T-cell (primary cell): ENCODE data around the gene IL15RA. TPM values are rescaled to one million over a fixed set of nuclear protein-coding genes. Genes with fewer than 3 reads are reported as not detected.

Source experiments
- ATAC-seq, 4 experiments: fragments of 200-7000 bp in 3 of 4; fragments of 150-1000 bp in 1 of 4; cut with Tn5 transposase; replicated peaks in 1 of 4; 1 replicate in 3 of 4; 2 replicates in 1 of 4; pipeline ENCODE4 v1.10.0; 2021; ENCODE audit warnings: moderate library complexity in 3 of 4, mild to moderate bottlenecking in 2 of 4, moderate number of reproducible peaks in 1 of 4
- CTCF ChIA-PET, 2 donors: fragments of 300-600 bp; sonication (Branson Sonifier 250); formaldehyde crosslinking; loops; one replicate each; lab custom pipeline; 2022; ENCODE audit warnings: antibody characterized with exemption in 2 of 2; lab: Charles Lee
- POLR2A ChIA-PET, 2 donors: fragments of 300-600 bp; sonication (Branson Sonifier 250); formaldehyde crosslinking; loops; one replicate each; lab custom pipeline; 2022; ENCODE audit warnings: antibody characterized with exemption in 2 of 2; lab: Charles Lee
- DNase-seq, 35 experiments: peaks; one replicate each; pipeline versions ENCODE4 v3.0.0 to v3.0.0-alpha.2; 2013 to 2023
- H3K27ac ChIP-seq: one replicate; pipeline ENCODE4 v1.5.1; 2013; ENCODE audit warnings: low read length
- H3K27me3 ChIP-seq, 2 experiments: replicated peaks in 1 of 2; 1 replicate in 1 of 2; 2 replicates in 1 of 2; pipeline versions ENCODE4 v1.6.1 to v1.7.0; 2013; ENCODE audit warnings: low read length in 1 of 2, mixed read lengths in 1 of 2; ENCODE audit not compliant: control insufficient read depth in 2 of 2, insufficient read depth in 2 of 2; ENCODE audit errors: extremely low read depth in 1 of 2
- H3K36me3 ChIP-seq, 2 donors: 1 replicate in 1 of 2; 2 replicates in 1 of 2; pipeline versions ENCODE4 v1.6.1 to v1.7.0; 2013; ENCODE audit warnings: low read length in 1 of 2; ENCODE audit not compliant: control insufficient read depth in 2 of 2, insufficient read depth in 1 of 2; ENCODE audit errors: extremely low read depth in 1 of 2
- H3K4me1 ChIP-seq, 2 experiments: 1 replicate in 1 of 2; 2 replicates in 1 of 2; pipeline versions ENCODE4 v1.6.1 to v1.7.0; 2013; ENCODE audit warnings: low read length in 2 of 2, mixed read lengths in 1 of 2; ENCODE audit not compliant: insufficient read depth in 2 of 2, control insufficient read depth in 1 of 2; ENCODE audit errors: extremely low read depth in 1 of 2
- H3K4me3 ChIP-seq, 2 donors: 1 replicate in 1 of 2; 2 replicates in 1 of 2; pipeline versions ENCODE4 v1.5.1 to v1.7.0; 2013; ENCODE audit warnings: mild to moderate bottlenecking in 2 of 2, low read length in 1 of 2, moderate library complexity in 1 of 2; ENCODE audit not compliant: control insufficient read depth in 1 of 2; ENCODE audit errors: extremely low read depth in 1 of 2
- H3K9me3 ChIP-seq: 2 replicates; pipeline ENCODE4 v1.7.0; 2013
- H3K27ac Mint-ChIP-seq, 2 donors: one replicate each; pipeline ENCODE4 v1.8.0; 2020 to 2021; ENCODE audit warnings: mild to moderate bottlenecking in 2 of 2, mixed read lengths in 2 of 2
- H3K27me3 Mint-ChIP-seq, 2 donors: one replicate each; pipeline ENCODE4 v1.8.0; 2021 to 2022; ENCODE audit warnings: mixed read lengths in 2 of 2
- H3K36me3 Mint-ChIP-seq: one replicate; pipeline ENCODE4 v1.8.0; 2021; ENCODE audit warnings: mixed read lengths
- H3K4me1 Mint-ChIP-seq, 3 donors: one replicate each; pipeline ENCODE4 v1.8.0; 2020 to 2022; ENCODE audit warnings: mixed read lengths in 3 of 3, mild to moderate bottlenecking in 1 of 3
- H3K4me3 Mint-ChIP-seq, 3 donors: one replicate each; pipeline ENCODE4 v1.8.0; 2020 to 2022; ENCODE audit warnings: mild to moderate bottlenecking in 3 of 3, mixed read lengths in 3 of 3, moderate library complexity in 3 of 3
- H3K9me3 Mint-ChIP-seq, 3 donors: one replicate each; pipeline ENCODE4 v1.8.0; 2020 to 2022; ENCODE audit warnings: mixed read lengths in 3 of 3
- WGBS: methylation state at CpG from one replicate; pipeline ENCODE4 v1.1.5; 2013; ENCODE audit warnings: missing lambda C conversion rate; ENCODE audit not compliant: insufficient coverage; 5-methylcytosine and 5-hydroxymethylcytosine counted together
- total RNA-seq, 35 experiments: library from RNA in 6 of 35; stranded (reverse) in 6 of 35; fragments of 120-200 nt in 1 of 35; gene quantifications; one replicate each; pipeline versions ENCODE4 v1.2.1 to v1.2.4 and lab custom pipeline; 2013 to 2026

The IL15RA gene
- total RNA-seq, 5 donors from 2014 or later (not counting 1 experiment from before 2014, with no cell fraction given): 10.1 to 18.2 (median 10.8) TPM

GRCh38 chr10:5958675-5959074, 18.7 kb downstream of the IL15RA start:
- 100% methylated on average over 1 of the region's 6 CpGs for WGBS
- Histone ChIP-seq H3K27ac (no peak overlapping the region), H3K36me3 (peaks cover 0 to 28% of the 10 kb centered on the region in 2 donors), H3K27me3 (no peaks in the 10 kb centered on the region), H3K4me1 (no peaks in the 10 kb centered on the region), H3K4me3 (no peak overlapping the region), H3K9me3 (no peaks in the 10 kb centered on the region)
- H3K9me3 Mint-ChIP-seq: no peaks in the 10 kb centered on the region
- no peak overlapping the region for H3K4me3 Mint-ChIP-seq
- H3K27ac Mint-ChIP-seq: peak overlapping the region in 1 of 2 donors; percentile 44
- ChIA-PET POLR2A (no interaction called here), CTCF (no interaction called here)
- no peak for ATAC-seq
- H3K36me3 Mint-ChIP-seq: peaks cover 31% of the 10 kb centered on the region
- DNase-seq: no peak
- H3K27me3 Mint-ChIP-seq: no peaks in the 10 kb centered on the region
- no peaks in the 10 kb centered on the region for H3K4me1 Mint-ChIP-seq

GRCh38 chr10:5958077-5958476, 19.3 kb downstream of the IL15RA start:
- WGBS: no CpG with 5 or more reads among the region's 2 CpGs
- Mint-ChIP-seq H3K4me1 (no peaks in the 10 kb centered on the region), H3K36me3 (peaks cover 37% of the 10 kb centered on the region), H3K4me3 (no peak overlapping the region), H3K27me3 (no peaks in the 10 kb centered on the region), H3K27ac (no peak overlapping the region), H3K9me3 (no peaks in the 10 kb centered on the region)
- POLR2A ChIA-PET: no interaction called here
- Histone ChIP-seq H3K4me1 (no peaks in the 10 kb centered on the region), H3K36me3 (peaks cover 0 to 31% of the 10 kb centered on the region in 2 donors), H3K27ac (no peak overlapping the region), H3K27me3 (no peaks in the 10 kb centered on the region), H3K4me3 (no peak overlapping the region), H3K9me3 (no peaks in the 10 kb centered on the region)
- ATAC-seq (no peak), DNase-seq (no peak)
- CTCF ChIA-PET: no interaction called here

GRCh38 chr10:5956146-5956936, 21.0 kb downstream of the IL15RA start:
- Mint-ChIP-seq H3K4me1 (no peaks in the 10 kb centered on the region), H3K9me3 (no peaks in the 10 kb centered on the region), H3K27ac (no peak overlapping the region), H3K36me3 (peaks cover 31% of the 10 kb centered on the region), H3K4me3 (no peak overlapping the region), H3K27me3 (no peaks in the 10 kb centered on the region)
- Histone ChIP-seq H3K27ac (no peak overlapping the region), H3K36me3 (peaks cover 0 to 31% of the 10 kb centered on the region in 2 donors), H3K4me1 (no peaks in the 10 kb centered on the region), H3K27me3 (no peaks in the 10 kb centered on the region), H3K4me3 (no peak overlapping the region), H3K9me3 (no peaks in the 10 kb centered on the region)
- ChIA-PET POLR2A (no interaction called here), CTCF (no interaction called here)
- 94% methylated on average over 16 of the region's 17 CpGs for WGBS
- ATAC-seq (no peak), DNase-seq (no peak)

GRCh38 chr10:5953676-5954075, 23.7 kb downstream of the IL15RA start:
- H3K36me3 ChIP-seq: peaks cover 0 to 15% of the 10 kb centered on the region in 2 donors
- H3K4me1 Mint-ChIP-seq: no peaks in the 10 kb centered on the region
- no peaks in the 10 kb centered on the region for H3K9me3 ChIP-seq
- no peak overlapping the region for H3K4me3 Mint-ChIP-seq
- peaks cover 16% of the 10 kb centered on the region for H3K36me3 Mint-ChIP-seq
- H3K4me3 ChIP-seq: no peak overlapping the region
- ChIA-PET CTCF (interaction anchor here in 1 of 2 donors (0.5 kb wide), 1 partner anchor 132 kb away, joined by 4 read pairs; no protein-coding TSS in a partner anchor), POLR2A (no interaction called here)
- H3K4me1 ChIP-seq: no peaks in the 10 kb centered on the region
- WGBS: 90% methylated on average over 4 of the region's 5 CpGs
- DNase-seq (no peak), ATAC-seq (no peak)
- H3K27ac Mint-ChIP-seq: no peak overlapping the region
- no peak overlapping the region for H3K27ac ChIP-seq
- H3K9me3 Mint-ChIP-seq: no peaks in the 10 kb centered on the region
- no peaks in the 10 kb centered on the region for H3K27me3 ChIP-seq
- H3K27me3 Mint-ChIP-seq: no peaks in the 10 kb centered on the region

- Histone ChIP-seq H3K9me3 (no peaks in the 10 kb centered on the region), H3K36me3 (peaks cover 0 to 15% of the 10 kb centered on the region in 2 donors), H3K27me3 (no peaks in the 10 kb centered on the region), H3K4me1 (no peaks in the 10 kb centered on the region), H3K27ac (no peak overlapping the region), H3K4me3 (no peak overlapping the region)
- CTCF ChIA-PET: no interaction called here
- DNase-seq: no peak
- no peak for ATAC-seq
- Mint-ChIP-seq H3K4me3 (no peak overlapping the region), H3K27me3 (no peaks in the 10 kb centered on the region), H3K4me1 (no peaks in the 10 kb centered on the region), H3K36me3 (peaks cover 13% of the 10 kb centered on the region), H3K9me3 (no peaks in the 10 kb centered on the region), H3K27ac (no peak overlapping the region)
- WGBS: 96% methylated on average over 15 of the region's 20 CpGs
- POLR2A ChIA-PET: no interaction called here
Measured at GRCh38 chr10:5952731-5953385, 24.5 kb downstream of the IL15RA start.

GRCh38 chr10:5951721-5952407, 25.5 kb downstream of the IL15RA start:
- no peaks in the 10 kb centered on the region for H3K4me1 ChIP-seq
- H3K4me3 ChIP-seq: no peak overlapping the region
- H3K4me1 Mint-ChIP-seq: no peaks in the 10 kb centered on the region
- no peaks in the 10 kb centered on the region for H3K9me3 ChIP-seq
- no peak overlapping the region for H3K27ac Mint-ChIP-seq
- H3K27ac ChIP-seq: no peak overlapping the region
- no peak overlapping the region for H3K4me3 Mint-ChIP-seq
- no peaks in the 10 kb centered on the region for H3K27me3 ChIP-seq
- ATAC-seq: no peak
- ChIA-PET CTCF (no interaction called here), POLR2A (no interaction called here)
- no peaks in the 10 kb centered on the region for H3K27me3 Mint-ChIP-seq
- peaks cover 0 to 15% of the 10 kb centered on the region in 2 donors for H3K36me3 ChIP-seq
- peaks cover 12% of the 10 kb centered on the region for H3K36me3 Mint-ChIP-seq
- no peaks in the 10 kb centered on the region for H3K9me3 Mint-ChIP-seq
- no peak for DNase-seq
- WGBS: 93% methylated on average over 3 of the region's 6 CpGs
